ENCODE results near the gene MRPS18A.

The MRPS18A gene

GRCh38 chr6:43720999-43721398 lies 33.4 kb upstream of the MRPS18A start:
- no peaks in the 10 kb centered on the region for H3K27me3 ChIP-seq
- no peak overlapping the region for H3K4me3 ChIP-seq (ENCODE audit: low read depth, low read length)
- DNase-seq: no peak
- TF ChIP-seq CTCF (IDR thresholded peaks at IDR 0.05; ENCODE audit: low read depth, low read length): no peak
- H3K36me3 ChIP-seq: no peaks in the 10 kb centered on the region
- no peaks in the 10 kb centered on the region for H3K9me3 ChIP-seq
- peaks cover 6% of the 10 kb centered on the region for H3K4me1 ChIP-seq

DNA sequence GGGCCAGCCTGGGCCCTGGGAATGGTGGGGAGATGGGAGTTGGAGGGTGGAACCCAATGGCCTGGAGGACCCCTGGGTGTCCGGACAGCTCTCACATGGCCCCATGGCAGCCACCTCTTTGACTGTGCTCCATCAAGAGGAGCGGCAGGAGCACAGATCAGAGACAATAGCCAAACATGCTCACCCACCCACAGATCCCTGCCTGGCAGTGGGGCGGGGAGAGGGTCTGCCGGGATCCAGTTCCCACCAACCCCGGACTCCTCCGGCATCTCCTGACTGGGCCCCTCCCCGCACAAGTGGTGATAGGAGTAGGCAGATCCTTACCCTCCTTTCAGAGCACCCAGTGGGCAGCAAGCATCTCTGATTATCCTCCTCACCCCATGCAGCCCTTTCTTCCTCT lies 31.9 kb upstream of the MRPS18A start:
- H3K4me1 ChIP-seq: peaks cover 6% of the 10 kb centered on the region
- H3K9me3 ChIP-seq: no peaks in the 10 kb centered on the region
- H3K36me3 ChIP-seq: no peaks in the 10 kb centered on the region
- no peak overlapping the region for H3K4me3 ChIP-seq (ENCODE audit: low read depth, low read length)
- H3K27me3 ChIP-seq: no peaks in the 10 kb centered on the region
- no peak for TF ChIP-seq CTCF (IDR thresholded peaks at IDR 0.05; ENCODE audit: low read depth, low read length)
- no peak for DNase-seq

- Histone ChIP-seq H3K4me3 (ENCODE audit: low read depth, low read length) (no peak overlapping the region), H3K4me1 (peaks cover 6% of the 10 kb centered on the region), H3K9me3 (no peaks in the 10 kb centered on the region), H3K27me3 (no peaks in the 10 kb centered on the region), H3K36me3 (no peaks in the 10 kb centered on the region)
- TF ChIP-seq CTCF (IDR thresholded peaks at IDR 0.05; ENCODE audit: low read depth, low read length): no peak
- no peak for DNase-seq
These were observed 31.0 kb upstream of the MRPS18A start for GRCh38 chr6:43718387-43719105.

- Histone ChIP-seq H3K4me3 (ENCODE audit: low read depth, low read length) (no peak overlapping the region), H3K4me1 (peaks cover 6% of the 10 kb centered on the region), H3K36me3 (no peaks in the 10 kb centered on the region), H3K27me3 (no peaks in the 10 kb centered on the region), H3K9me3 (no peaks in the 10 kb centered on the region)
- no peak for TF ChIP-seq CTCF (IDR thresholded peaks at IDR 0.05; ENCODE audit: low read depth, low read length)
- DNase-seq: no peak
These were observed 30.2 kb upstream of the MRPS18A start for GRCh38 chr6:43717822-43718221.

GRCh38 chr6:43717389-43717788 lies 29.8 kb upstream of the MRPS18A start:
- no peaks in the 10 kb centered on the region for H3K36me3 ChIP-seq
- H3K27me3 ChIP-seq: no peaks in the 10 kb centered on the region
- H3K4me3 ChIP-seq (ENCODE audit: low read depth, low read length): no peak overlapping the region
- no peak for TF ChIP-seq CTCF (IDR thresholded peaks at IDR 0.05; ENCODE audit: low read depth, low read length)
- peaks cover 6% of the 10 kb centered on the region for H3K4me1 ChIP-seq
- H3K9me3 ChIP-seq: no peaks in the 10 kb centered on the region
- no peak for DNase-seq

DNA sequence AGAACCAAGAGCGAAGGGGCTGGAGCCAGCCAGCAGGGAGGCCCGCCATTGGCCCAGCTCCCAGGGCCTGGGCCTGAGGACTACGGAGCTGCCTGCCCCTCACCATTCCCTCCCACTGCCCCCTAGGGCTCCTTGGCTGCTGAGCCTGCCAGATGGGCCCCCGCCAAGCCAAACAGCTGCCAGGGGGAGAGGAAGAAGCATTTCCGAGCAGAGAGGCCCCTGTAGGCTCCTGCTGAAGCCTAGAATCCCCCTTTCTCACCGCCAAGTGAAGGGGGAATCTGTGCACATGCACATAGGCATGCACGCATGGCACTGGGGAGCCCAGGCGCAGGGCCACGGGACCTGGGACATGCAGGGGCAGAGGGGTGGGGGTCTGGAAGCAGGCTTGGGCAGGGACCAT lies 28.5 kb upstream of the MRPS18A start:
- Histone ChIP-seq H3K4me1 (peaks cover 6% of the 10 kb centered on the region), H3K4me3 (ENCODE audit: low read depth, low read length) (no peak overlapping the region), H3K27me3 (no peaks in the 10 kb centered on the region), H3K36me3 (no peaks in the 10 kb centered on the region), H3K9me3 (no peaks in the 10 kb centered on the region)
- DNase-seq: no peak
- no peak for TF ChIP-seq CTCF (IDR thresholded peaks at IDR 0.05; ENCODE audit: low read depth, low read length)
